Pancreas (tissue), 10 donors: ENCODE results near the gene FLRT3. TPM values are rescaled to one million over a fixed set of nuclear protein-coding genes. Genes with fewer than 3 reads are reported as not detected.

Experiments used
- ATAC-seq, 4 donors: fragments of 200-7000 bp; cut with Tn5 transposase; one replicate each; pipeline versions ENCODE4 v1.8.0 to v1.9.1; 2020; ENCODE audit warnings: mild to moderate bottlenecking in 4 of 4, moderate library complexity in 4 of 4
- DNase-seq, 6 donors: peaks; one replicate each; pipeline ENCODE4 v3.0.0-alpha.2; 2020
- FAIRE-seq: peaks from 2 replicates; lab custom pipeline; 2012; peaks lifted over from hg19 to GRCh38; lab: Jason Lieb, UNC
- H3K27ac ChIP-seq, 4 donors: fragments of 200-600 bp; sonication (generic); 1 replicate in 3 of 4; 2 replicates in 1 of 4; pipeline versions ENCODE4 v1.5.0 to v1.8.0; 2020
- H3K27me3 ChIP-seq, 4 donors: fragments of 200-600 bp; one replicate each; pipeline ENCODE4 v1.8.0; 2021
- H3K36me3 ChIP-seq, 3 donors: fragments of 200-600 bp; sonication (generic) in 1 of 3; one replicate each; pipeline versions ENCODE4 v1.5.0 to v1.8.0; 2020 to 2021
- H3K4me1 ChIP-seq, 3 donors: fragments of 200-600 bp; one replicate each; pipeline ENCODE4 v1.8.0; 2021
- H3K4me3 ChIP-seq, 4 donors: fragments of 200-600 bp; sonication (generic) in 2 of 4; one replicate each; pipeline versions ENCODE4 v1.5.0 to v1.8.0; 2020 to 2021
- H3K9me3 ChIP-seq, 4 donors: fragments of 200-600 bp; one replicate each; pipeline ENCODE4 v1.8.0; 2021
- WGBS, 2 donors: extraction: QIAGEN DNeasy Blood & Tissue Kit; methylation state at CpG; one replicate each; pipeline ENCODE4 v1.1.7; 2013; 5-methylcytosine and 5-hydroxymethylcytosine counted together
- intact Hi-C, 3 donors: fragments of 100-400 bp; cut with DNase I; formaldehyde crosslinking; loops; one replicate each; pipeline versions ENCODE4 v1.11.1 to v1.14.2; 2022
- polyA plus RNA-seq, 2 donors: library from polyadenylated mRNA; stranded (reverse); fragments of 200-250 nt; gene quantifications; one replicate each; pipeline ENCODE4 v1.2.3, GENCODE V29; 2013
- total RNA-seq, 6 donors: library from RNA; stranded (reverse); fragmentation: NEBNext Ultra II Directional in 4 of 6; extraction: Animal tissue kit (Norgen Biotek cat#: 25700) in 4 of 6; gene quantifications; one replicate each; pipeline versions ENCODE4 v1.2.1 to v1.2.4, GENCODE V29; 2021 to 2023
- TF ChIP-seq, protein P1 (sequence below), 4 donors: fragments of 200-600 bp; sonication (generic) in 3 of 4; IDR thresholded peaks; one replicate each; pipeline versions ENCODE4 v1.5.0 to v1.8.0; 2021; ENCODE audit warnings: antibody characterized with exemption in 4 of 4
- donor health status: healthy with polysubstance abuse.
- donor health status: DM: no; HTN: no; CAD: no; lungs with moderate emphysema.
- donor health status: DM: no; HTN: no; CAD: no.
- donor health status: control.
- donor health status: control.
- donor health status: Bipolar disorder and iron deficiency.
- donor health status: DM: yes; HTN: yes; CAD: no.
- donor health status: DM: no; HTN: no; CAD: no.
- donor health status: DM: no; HTN: no; CAD: no.
- donor health status: DM: yes; HTN: yes; CAD: no.

The FLRT3 gene
- total and polyA plus RNA-seq, 8 donors = 0.72 to 11.0 (median 1.2) TPM

DNA sequence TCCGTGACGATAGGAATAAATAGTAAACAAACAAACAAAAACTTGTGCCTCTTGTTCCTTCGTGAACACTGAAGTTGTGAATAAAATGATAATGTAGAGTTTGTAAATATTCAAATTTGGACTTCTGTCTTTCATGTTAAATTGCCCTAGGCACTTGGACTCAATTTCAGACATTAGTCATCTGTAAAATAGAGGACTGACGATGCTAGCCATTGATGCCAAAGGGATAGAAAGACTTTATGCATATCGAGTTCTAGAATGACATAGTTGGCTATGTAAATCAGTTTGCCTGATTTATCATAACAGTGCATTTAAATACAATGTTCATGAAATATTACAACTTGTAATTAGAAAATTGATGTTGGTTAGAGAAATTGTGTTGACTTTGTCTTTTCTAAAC lies 45.9 kb upstream of the FLRT3 start:
- TF ChIP-seq, protein P1, sequence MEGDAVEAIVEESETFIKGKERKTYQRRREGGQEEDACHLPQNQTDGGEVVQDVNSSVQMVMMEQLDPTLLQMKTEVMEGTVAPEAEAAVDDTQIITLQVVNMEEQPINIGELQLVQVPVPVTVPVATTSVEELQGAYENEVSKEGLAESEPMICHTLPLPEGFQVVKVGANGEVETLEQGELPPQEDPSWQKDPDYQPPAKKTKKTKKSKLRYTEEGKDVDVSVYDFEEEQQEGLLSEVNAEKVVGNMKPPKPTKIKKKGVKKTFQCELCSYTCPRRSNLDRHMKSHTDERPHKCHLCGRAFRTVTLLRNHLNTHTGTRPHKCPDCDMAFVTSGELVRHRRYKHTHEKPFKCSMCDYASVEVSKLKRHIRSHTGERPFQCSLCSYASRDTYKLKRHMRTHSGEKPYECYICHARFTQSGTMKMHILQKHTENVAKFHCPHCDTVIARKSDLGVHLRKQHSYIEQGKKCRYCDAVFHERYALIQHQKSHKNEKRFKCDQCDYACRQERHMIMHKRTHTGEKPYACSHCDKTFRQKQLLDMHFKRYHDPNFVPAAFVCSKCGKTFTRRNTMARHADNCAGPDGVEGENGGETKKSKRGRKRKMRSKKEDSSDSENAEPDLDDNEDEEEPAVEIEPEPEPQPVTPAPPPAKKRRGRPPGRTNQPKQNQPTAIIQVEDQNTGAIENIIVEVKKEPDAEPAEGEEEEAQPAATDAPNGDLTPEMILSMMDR (IDR thresholded peaks at IDR 0.05) = no peak
- Histone ChIP-seq H3K4me3 (no peak overlapping the region), H3K27me3 (no peaks in the 10 kb centered on the region), H3K36me3 (no peaks in the 10 kb centered on the region), H3K27ac (no peak overlapping the region), H3K9me3 (no peaks in the 10 kb centered on the region), H3K4me1 (no peaks in the 10 kb centered on the region)
- DNase-seq = no peak
- FAIRE-seq = no peak
- no peak for ATAC-seq
- intact Hi-C loops = no loop called here
- 85 to 89% methylated on average over 5 of the region's 5 CpGs for whole genome bisulfite sequencing, 2 donors

- no peaks in the 10 kb centered on the region for H3K36me3 ChIP-seq
- TF ChIP-seq, protein P1 (IDR thresholded peaks at IDR 0.05) = no peak
- intact Hi-C loops = no loop called here
- no peak overlapping the region for H3K4me3 ChIP-seq
- DNase-seq = no peak
- no peaks in the 10 kb centered on the region for H3K27me3 ChIP-seq
- no peak overlapping the region for H3K27ac ChIP-seq
- no peak for ATAC-seq
- no peak for FAIRE-seq
- H3K4me1 ChIP-seq = no peaks in the 10 kb centered on the region
- no peaks in the 10 kb centered on the region for H3K9me3 ChIP-seq
Observed at GRCh38 chr20:14378326-14378725, 40.9 kb upstream of the FLRT3 start.

- ATAC-seq (peak in 1 of 4 donors; percentile 32), DNase-seq (no peak), FAIRE-seq (no peak)
- intact Hi-C loops = no loop called here
- Histone ChIP-seq H3K4me1 (no peaks in the 10 kb centered on the region), H3K36me3 (no peaks in the 10 kb centered on the region), H3K27me3 (no peaks in the 10 kb centered on the region), H3K4me3 (no peak overlapping the region), H3K27ac (no peak overlapping the region), H3K9me3 (no peaks in the 10 kb centered on the region)
- 51 to 58% methylated on average over 4 of the region's 4 CpGs for WGBS, 2 donors
- TF ChIP-seq, protein P1 (IDR thresholded peaks at IDR 0.05) = no peak
Observed at GRCh38 chr20:14375416-14375985, 38.1 kb upstream of the FLRT3 start.

DNA sequence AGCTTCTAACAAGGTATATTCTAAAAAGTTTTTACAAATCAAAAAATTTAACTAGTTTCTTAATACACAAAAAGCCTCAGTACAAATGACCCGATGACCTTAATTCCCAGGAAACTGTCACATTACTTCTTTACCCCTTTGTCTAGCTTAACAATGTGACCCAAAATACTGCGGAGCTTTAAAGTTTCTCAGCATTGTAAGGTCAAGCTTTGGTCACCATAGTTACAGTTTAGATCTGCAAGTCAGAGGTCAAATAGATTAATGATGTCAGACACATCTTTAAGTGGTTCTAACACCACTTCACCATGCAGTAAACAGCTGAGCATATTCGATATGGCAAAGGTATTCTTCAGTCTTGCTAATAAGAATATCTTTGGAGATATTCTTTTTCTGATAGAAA lies 36.8 kb upstream of the FLRT3 start:
- no peak overlapping the region for H3K4me3 ChIP-seq
- WGBS, 2 donors = 68 to 75% methylated on average over 3 of the region's 3 CpGs
- no peak for FAIRE-seq
- H3K36me3 ChIP-seq = no peaks in the 10 kb centered on the region
- no peak for DNase-seq
- no peaks in the 10 kb centered on the region for H3K27me3 ChIP-seq
- intact Hi-C loops = no loop called here
- H3K4me1 ChIP-seq = no peaks in the 10 kb centered on the region
- TF ChIP-seq, protein P1 (IDR thresholded peaks at IDR 0.05) = no peak
- H3K27ac ChIP-seq = no peak overlapping the region
- no peaks in the 10 kb centered on the region for H3K9me3 ChIP-seq
- no peak for ATAC-seq

DNA sequence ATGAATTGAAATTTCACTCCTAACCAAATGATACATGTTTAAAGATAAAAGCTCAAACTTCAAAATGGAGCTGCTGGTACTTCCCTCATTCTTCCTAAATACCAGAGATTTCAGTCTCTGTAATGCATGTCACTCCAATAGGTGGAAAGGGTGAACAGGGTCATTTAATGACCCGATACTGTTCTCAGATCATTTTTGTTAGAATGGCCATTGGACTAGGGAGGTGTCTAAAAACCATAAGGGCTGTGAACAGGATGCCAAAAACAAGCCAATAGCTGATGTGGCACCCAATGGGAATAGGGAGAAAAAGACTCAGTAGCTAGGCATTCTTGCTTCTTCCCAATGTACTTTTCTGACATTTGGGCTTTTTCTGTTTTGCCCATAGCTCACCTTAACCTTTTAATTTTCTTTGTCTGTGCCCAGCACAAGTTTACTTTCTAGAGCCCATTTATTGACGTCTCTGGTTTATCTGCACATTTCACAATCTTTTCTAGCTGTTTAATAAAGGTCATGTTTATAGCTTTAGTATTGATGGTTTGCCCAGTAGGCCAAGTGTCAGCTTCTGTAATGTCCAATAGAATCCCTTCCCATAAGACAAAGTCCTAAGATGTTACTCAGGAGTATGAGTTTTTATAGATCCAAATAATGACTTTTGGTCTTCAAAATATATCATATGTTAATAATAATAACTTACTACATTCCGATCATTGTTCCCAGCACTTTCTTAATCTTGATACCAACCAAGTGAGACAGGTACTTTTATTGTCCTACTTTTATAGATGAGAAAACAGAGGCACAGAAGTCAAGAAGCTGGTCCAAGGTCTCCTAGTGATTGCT lies 24.3 kb upstream of the FLRT3 start:
- H3K9me3 ChIP-seq = peaks cover 0 to 4% (median 0%) of the 10 kb centered on the region in 4 donors
- no peak for DNase-seq
- FAIRE-seq = no peak
- H3K4me3 ChIP-seq = no peak overlapping the region
- H3K27ac ChIP-seq = no peak overlapping the region
- H3K27me3 ChIP-seq = no peaks in the 10 kb centered on the region
- TF ChIP-seq, protein P1 (IDR thresholded peaks at IDR 0.05) = no peak
- no peaks in the 10 kb centered on the region for H3K4me1 ChIP-seq
- intact Hi-C loops = no loop called here
- 64 to 71% methylated on average over 3 of the region's 3 CpGs for WGBS, 2 donors
- no peaks in the 10 kb centered on the region for H3K36me3 ChIP-seq
- peak in 2 of 4 donors; percentile 26 to 60 for ATAC-seq
